GM19240 (cell line): Measurements from ENCODE around the gene MAIP1.
A peak's percentile ranks its signal among the peaks of the same experiment; 100 is the strongest.
"Not testable (repeated sequence)": the region's sequence is repeated elsewhere in the genome, so short reads cannot be mapped to it uniquely, and the experiment has no call there.

Experiments used
- DNase-seq: peaks from one replicate; pipeline ENCODE4 v3.0.0; 2011; ENCODE audit warnings: low spot score; ENCODE audit not compliant: insufficient read length

Gene MAIP1, protein sequence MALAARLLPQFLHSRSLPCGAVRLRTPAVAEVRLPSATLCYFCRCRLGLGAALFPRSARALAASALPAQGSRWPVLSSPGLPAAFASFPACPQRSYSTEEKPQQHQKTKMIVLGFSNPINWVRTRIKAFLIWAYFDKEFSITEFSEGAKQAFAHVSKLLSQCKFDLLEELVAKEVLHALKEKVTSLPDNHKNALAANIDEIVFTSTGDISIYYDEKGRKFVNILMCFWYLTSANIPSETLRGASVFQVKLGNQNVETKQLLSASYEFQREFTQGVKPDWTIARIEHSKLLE

DNA sequence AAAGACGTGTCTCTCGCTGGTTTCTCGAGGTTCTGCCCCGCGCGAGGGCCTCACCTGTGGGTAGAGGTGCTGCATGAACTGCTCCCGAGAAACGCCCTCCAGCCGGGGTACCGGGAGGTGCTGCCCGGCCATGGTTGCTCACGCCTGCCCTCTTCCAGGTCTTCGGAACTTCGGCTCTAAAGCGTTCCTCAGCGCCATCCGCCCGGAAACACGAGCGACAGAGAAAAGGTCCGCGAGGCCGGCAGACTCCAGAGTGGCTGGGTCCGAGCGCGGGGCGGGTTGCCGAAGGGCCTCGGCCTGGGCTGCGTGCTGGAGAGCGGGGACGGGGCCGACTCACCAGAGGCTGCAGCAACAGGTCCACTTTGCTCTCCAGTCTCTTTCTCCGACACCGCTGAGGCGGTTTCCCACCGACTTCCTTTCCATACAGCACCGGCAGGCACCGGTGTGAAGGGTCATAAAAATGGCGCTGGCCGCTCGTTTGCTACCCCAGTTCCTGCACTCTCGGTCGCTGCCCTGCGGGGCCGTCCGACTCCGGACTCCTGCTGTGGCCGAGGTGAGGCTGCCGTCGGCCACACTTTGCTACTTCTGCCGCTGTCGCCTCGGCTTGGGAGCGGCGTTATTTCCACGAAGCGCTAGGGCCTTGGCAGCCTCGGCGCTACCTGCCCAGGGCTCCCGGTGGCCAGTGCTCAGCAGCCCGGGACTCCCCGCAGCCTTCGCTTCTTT, at the start of gene MAIP1, which contains the start of gene TYW5:
Gene MAIP1 (plus strand): TSS at position 244 of the 723 bp plus-strand sequence. CDS start 217 bp downstream, at position 461.
Gene TYW5 (minus strand): TSS at position 153 of the 723 bp plus-strand sequence. CDS start 21 bp downstream, at position 132.
- DNase-seq: peak; percentile 53

DNA sequence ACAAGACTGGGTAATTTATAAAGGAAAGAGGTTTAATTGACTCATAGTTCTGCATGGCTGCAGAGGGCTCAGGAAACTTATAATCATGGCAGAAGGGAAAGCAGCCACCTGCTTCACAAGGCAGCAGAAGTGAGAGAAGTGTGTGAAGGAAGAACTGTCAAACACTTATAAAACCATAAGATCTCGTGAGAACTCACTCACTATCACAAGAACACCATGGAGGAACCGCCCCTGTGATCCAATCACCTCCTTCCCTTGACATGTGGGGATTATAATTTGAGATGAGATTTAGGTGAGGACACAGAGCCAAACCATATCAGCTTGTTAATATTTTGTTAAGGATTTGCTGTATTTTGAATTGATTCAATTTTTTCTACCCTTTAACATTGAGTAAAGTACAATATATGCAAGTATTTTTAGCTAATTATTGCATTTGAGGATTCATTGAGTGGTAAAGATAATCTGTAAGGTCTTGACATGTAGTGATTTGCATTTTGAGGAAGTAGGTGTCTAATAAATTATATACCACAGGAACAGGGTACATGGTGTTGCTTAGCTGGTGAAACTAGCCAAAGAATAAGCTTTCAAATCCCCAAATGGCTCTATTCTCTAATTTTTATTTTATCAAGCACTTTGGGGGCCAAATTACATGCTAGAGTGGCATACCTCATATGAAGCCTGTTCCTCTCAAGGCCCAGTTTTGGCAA, 48.2 kb upstream of the MAIP1 start:
- no peak for DNase-seq

- DNase-seq: no peak
Observed at GRCh38 chr2:199910338-199911051, 44.9 kb upstream of the MAIP1 start.

DNA sequence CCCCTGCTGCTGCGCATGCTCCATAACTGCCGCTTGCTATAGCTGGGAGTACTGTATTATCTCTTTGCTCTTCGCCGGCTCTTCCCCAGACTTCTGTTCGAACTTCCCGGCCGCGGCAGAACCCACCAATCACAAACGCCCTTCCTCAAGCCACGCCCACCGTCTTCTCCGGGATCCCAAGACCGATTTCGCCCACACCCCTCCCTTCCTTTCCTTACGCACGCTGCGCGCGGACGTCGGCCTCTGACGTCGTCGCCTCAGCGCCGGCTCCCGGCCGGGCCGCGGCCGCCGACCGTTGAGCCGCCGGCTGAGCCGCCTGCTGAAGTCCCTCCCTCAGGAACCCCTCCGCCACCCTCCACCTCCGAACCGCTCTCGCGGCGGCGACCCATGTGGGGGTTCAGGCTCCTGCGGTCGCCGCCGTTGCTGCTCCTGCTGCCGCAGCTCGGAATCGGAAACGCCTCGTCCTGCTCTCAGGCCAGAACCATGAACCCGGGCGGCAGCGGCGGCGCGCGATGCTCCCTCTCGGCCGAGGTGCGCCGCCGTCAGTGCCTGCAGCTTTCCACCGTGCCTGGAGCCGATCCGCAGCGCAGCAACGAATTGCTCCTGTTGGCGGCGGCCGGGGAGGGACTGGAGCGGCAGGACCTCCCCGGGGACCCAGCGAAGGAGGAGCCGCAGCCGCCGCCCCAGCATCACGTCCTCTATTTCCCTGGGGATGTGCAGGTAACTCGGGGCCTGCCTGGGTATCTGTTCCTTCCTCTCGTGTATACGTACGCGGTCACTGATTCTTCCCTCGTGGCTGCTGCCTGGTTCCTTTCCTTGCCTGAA, 44.1 kb upstream of the MAIP1 start, which contains the start of gene C2orf69:
Gene C2orf69 (plus strand): TSS at position 242 of the 825 bp plus-strand sequence. CDS start 146 bp downstream, at position 388.
- DNase-seq: peak; percentile 60

DNA sequence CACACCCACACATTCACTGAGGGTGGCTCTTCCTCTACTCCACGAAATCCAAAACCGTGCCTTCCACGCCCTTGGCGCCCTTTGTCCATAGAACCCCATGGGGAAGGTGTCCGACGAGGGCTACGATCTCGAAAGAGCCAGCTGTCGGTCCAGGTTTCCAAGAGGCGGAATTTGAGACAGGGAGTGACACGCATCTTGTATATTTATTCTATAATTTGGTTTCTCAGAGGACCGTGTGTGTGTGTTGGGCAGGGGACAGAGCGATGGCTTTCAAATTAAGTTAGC, 43.6 kb upstream of the MAIP1 start:
- DNase-seq: no peak

DNA sequence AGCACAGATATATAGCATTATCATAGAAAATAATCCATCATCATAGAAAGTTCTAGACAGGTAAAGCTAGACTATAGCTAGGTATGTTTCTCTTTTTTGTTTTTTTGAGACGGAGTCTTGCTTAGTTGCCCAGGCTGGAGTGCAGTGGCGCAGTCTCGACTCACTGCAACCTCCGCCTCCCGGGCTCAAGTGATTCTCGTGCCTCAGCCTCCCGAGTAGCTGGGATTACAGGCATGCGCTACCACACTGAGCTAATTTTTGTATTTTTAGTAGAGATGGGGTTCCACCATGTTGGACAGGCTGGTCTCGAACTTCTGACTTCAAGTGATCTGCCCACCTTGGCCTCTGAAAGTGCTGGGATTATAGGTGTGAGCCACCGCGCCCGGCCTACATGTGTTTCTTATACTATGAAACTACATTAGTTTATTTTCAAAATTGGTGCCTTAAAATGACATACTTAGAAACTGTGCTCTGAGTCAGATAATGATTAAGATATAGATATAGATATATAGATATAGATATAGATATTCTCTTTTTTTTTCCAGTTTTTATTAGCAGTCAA, 42.7 kb upstream of the MAIP1 start:
- not testable (repeated sequence) for DNase-seq

DNA sequence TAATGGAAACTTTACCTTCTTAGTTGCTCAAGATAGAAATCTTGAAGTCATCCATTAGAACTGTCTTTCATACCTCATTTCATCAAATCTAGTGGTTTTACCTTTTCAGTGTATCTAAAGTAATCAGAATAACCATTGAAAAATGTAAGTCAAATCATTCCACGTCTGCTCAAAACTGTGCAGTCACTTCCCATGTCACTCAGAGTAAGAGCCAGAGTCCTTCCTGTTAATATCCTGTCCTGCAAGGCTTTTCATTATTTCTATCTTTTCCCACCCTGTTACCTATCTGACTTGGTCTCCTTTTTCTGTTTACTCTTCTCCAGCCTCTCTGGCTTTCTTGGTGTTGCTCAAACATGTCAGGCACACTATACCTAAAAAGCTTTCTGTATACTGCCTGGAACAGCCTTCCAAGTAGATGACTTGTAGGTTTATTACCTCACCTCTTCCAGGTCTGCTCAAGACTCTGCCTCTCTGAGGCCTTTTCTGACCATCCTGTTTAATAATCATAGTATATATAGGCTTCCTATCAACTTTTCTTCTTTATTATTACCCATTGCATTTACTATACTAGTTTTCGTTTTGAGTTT, 40.9 kb upstream of the MAIP1 start:
- DNase-seq: no peak

GRCh38 chr2:199916980-199917379, 38.4 kb upstream of the MAIP1 start:
- DNase-seq: no peak

DNA sequence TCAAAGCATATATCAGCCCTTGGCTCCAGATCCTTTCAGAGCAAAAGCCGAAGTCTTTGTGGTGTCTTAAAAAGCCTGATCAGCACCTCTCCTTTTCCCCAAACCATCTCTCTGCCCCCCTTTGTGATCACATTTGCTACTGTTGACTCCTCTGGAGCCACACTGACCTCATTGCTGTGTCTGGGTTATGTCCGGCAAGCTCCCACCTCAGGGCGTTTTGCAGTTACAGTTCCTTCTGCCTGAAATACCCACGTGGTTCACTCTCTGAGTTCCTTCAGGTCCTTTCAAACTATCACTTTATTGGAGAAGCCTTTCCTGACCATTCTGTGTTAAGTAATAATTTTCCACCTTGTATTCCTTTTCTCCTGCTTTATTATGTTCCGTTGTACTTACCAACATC, 32.5 kb upstream of the MAIP1 start:
- DNase-seq: no peak

DNA sequence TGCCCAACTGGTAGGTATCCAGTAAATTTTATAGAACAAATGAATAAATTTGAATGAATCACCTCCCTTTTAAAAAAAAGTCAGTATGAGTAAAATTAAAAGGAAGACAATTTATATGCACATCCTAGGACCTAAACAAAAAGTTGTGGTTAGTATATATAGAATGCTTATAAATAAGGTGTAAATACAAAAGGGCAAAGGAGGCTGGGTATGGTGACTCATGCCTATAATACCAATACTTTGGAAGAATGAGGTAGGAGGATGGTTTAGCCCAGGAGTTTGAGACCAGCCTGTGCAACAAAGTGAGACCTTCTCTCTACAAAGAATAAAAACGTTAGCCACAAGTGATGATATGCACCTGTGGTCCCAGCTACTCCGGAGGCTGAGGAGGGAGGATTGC, 31.5 kb upstream of the MAIP1 start:
- DNase-seq: no peak

GRCh38 chr2:199926806-199927205, 28.6 kb upstream of the MAIP1 start:
- DNase-seq: no peak

DNA sequence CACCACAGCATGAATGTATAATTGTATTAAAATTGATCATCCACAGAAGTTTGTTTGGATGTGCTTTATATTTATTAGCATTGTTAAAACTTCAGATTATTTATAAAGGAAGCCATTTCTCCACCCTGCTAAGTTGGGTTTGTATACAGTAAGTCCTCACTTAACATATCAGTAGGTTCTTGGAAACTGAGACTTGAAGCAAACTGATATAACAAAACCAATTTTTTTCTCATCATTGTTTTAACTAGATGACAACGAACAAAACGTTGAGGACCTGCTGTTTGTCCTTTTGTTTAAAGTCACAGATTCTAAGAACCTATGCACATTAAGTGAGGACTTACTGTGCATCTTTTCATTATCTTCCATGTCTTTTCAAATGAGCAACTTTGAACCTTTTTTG, 27.2 kb upstream of the MAIP1 start:
- no peak for DNase-seq

- DNase-seq: no peak
Observed at GRCh38 chr2:199928626-199929025, 26.8 kb upstream of the MAIP1 start.

- no peak for DNase-seq
Observed at GRCh38 chr2:199929262-199929661, 26.1 kb upstream of the MAIP1 start.

DNA sequence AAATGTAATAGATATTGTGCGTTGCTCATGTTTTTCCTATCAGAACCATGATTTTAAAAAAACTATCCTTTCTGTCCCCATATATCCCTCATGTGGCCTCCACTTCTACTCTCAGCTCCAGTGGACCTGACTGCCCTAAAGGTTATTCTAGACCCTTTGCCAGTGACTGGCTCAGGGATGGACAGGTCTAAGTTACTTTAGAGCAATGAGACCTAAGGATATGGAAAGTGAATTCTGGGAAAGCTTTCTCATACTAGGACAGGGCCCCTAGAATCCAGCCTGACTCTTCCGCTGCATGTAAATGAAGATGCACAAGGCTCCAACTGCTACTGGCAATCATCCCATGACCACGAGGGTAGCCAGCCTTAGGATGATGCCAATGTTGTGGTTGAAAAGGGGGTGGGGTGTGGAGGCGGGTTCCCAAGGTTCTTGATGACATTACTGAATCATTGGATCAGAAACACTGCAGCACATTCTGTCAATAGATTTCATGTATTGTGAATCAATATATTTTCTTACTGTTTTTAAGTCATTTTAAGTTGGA, 23.0 kb upstream of the MAIP1 start:
- DNase-seq: no peak

GRCh38 chr2:199933466-199933865, 21.9 kb upstream of the MAIP1 start:
- DNase-seq: no peak

- no peak for DNase-seq
Observed at GRCh38 chr2:199936554-199936953, 18.8 kb upstream of the MAIP1 start.

- no peak for DNase-seq
Observed at GRCh38 chr2:199940373-199940772, 15.0 kb upstream of the MAIP1 start.

DNA sequence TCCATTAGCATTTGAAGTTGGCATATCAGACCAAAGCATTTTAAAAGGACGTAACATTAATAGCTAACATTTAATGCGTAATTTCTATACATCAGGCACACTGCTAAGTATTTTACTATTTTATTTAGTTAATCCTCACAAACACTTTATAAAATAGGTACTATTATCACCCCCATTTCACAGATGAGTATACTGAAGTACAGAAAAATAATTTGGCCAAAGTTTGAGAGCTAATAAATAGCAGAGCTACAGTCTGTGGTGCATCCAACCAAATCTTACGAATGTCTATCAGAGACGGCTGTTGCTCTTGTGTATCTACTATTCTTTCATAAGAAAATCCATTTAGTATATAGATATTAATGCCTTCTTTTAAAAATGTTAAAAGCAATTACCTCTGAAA, 12.0 kb upstream of the MAIP1 start:
- no peak for DNase-seq

DNA sequence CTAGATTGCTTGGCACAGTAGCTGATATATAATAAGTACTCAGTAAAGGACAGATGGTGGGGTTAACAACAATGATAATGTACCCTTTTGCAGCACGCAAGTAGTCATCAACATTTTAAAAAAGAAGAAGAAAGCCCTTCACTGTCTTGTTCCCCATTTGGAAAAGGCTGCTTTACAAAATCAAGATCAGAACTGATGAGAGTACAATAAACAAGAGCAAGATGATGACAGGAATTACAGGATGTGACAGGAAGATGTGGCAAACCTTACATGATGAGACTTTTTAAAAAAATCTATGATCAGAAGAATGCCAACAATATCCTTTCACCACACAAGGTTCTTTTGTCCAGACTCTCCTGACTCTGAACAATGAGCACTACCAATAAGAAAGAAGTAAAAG, 9.2 kb upstream of the MAIP1 start:
- DNase-seq: no peak
